Measurements from ENCODE around the gene ALCAM.

DNA sequence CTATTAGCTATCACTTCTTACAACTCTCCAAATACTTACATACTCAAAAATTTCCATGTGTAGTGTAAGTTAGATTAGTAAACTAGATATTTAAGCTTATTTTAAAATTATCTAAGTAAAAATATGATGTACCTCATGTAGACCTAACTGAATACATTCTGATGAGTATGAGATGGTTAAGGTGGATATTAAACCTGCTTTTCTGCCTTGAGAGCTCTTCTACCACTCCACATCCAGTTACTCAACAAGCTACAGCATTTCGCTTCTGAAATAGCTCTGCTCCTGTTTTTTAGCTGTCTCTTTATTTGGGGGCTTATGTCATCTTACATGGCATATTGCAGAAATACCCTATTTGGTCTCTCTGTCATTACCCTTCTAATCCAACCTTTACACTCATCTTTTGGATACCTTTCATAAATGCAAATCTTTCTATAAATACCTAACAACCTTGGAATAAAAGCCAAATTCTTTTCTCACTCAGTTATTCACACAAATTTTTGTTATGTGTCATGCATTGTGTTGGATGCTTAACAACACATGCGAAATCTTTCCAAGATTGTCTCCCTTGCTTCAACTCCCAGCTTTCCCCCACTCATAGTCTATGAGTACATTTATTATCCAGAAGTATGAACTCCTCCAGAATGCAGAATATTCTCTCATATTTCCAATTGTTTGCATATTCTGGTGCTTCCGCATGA is 92.0 kb downstream of the ALCAM start:
- TF ChIP-seq, protein P1, sequence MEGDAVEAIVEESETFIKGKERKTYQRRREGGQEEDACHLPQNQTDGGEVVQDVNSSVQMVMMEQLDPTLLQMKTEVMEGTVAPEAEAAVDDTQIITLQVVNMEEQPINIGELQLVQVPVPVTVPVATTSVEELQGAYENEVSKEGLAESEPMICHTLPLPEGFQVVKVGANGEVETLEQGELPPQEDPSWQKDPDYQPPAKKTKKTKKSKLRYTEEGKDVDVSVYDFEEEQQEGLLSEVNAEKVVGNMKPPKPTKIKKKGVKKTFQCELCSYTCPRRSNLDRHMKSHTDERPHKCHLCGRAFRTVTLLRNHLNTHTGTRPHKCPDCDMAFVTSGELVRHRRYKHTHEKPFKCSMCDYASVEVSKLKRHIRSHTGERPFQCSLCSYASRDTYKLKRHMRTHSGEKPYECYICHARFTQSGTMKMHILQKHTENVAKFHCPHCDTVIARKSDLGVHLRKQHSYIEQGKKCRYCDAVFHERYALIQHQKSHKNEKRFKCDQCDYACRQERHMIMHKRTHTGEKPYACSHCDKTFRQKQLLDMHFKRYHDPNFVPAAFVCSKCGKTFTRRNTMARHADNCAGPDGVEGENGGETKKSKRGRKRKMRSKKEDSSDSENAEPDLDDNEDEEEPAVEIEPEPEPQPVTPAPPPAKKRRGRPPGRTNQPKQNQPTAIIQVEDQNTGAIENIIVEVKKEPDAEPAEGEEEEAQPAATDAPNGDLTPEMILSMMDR (conservative IDR thresholded peaks at IDR 0.05; ENCODE audit: low read length) = no peak
- TF ChIP-seq EZH2phosphoT487 (IDR thresholded peaks at IDR 0.05; ENCODE audit: borderline replicate concordance, low read depth, low read length) = no peak

Data from OCI-LY7 (cell line).